GM23248 (cell line): ENCODE data around the gene ATP6V0E2. TPM values are rescaled to one million over a fixed set of nuclear protein-coding genes. Genes with fewer than 3 reads are reported as not detected.

Experiments
- DNase-seq: peaks from one replicate; pipeline ENCODE4 v3.0.0-alpha.2; 2015
- H2AFZ ChIP-seq: fragments of 200-600 bp; sonication (generic); 2 replicates; pipeline ENCODE4 v1.6.1; 2016; ENCODE audit warnings: antibody characterized with exemption
- H3F3A ChIP-seq: fragments of 200-600 bp; sonication (generic); 2 replicates; pipeline ENCODE4 v1.6.1; 2016; ENCODE audit warnings: mild to moderate bottlenecking, antibody characterized with exemption, mixed run types; ENCODE audit not compliant: insufficient read depth
- H3K27ac ChIP-seq: fragments of 200-600 bp; sonication (generic); 2 replicates; pipeline ENCODE4 v1.5.1; 2016; ENCODE audit warnings: mild to moderate bottlenecking
- H3K27me3 ChIP-seq: fragments of 200-600 bp; sonication (generic); replicated peaks from 2 replicates; pipeline ENCODE4 v1.6.1; 2016; ENCODE audit warnings: mild to moderate bottlenecking; ENCODE audit not compliant: insufficient read depth
- H3K36me3 ChIP-seq: fragments of 200-600 bp; sonication (generic); 2 replicates; pipeline ENCODE4 v1.6.1; 2016; ENCODE audit warnings: low read depth, mild to moderate bottlenecking
- H3K4me1 ChIP-seq: fragments of 200-600 bp; sonication (generic); 2 replicates; pipeline ENCODE4 v1.6.1; 2016; ENCODE audit warnings: mild to moderate bottlenecking; ENCODE audit not compliant: insufficient read depth
- H3K4me2 ChIP-seq: fragments of 200-600 bp; sonication (generic); one replicate; pipeline ENCODE4 v1.6.1; 2016; ENCODE audit warnings: mild to moderate bottlenecking; ENCODE audit not compliant: unreplicated experiment
- H3K4me3 ChIP-seq: fragments of 200-600 bp; sonication (generic); 2 replicates; pipeline ENCODE4 v1.5.1; 2016; ENCODE audit warnings: mild to moderate bottlenecking
- H3K79me2 ChIP-seq: fragments of 200-600 bp; sonication (generic); 2 replicates; pipeline ENCODE4 v1.6.1; 2016; ENCODE audit warnings: mild to moderate bottlenecking; ENCODE audit not compliant: insufficient read depth
- H3K9ac ChIP-seq: fragments of 200-600 bp; sonication (generic); 2 replicates; pipeline ENCODE4 v1.6.1; 2016; ENCODE audit warnings: mild to moderate bottlenecking
- H3K9me2 ChIP-seq: fragments of 200-600 bp; sonication (generic); 2 replicates; pipeline ENCODE4 v1.6.1; 2016; ENCODE audit warnings: mixed run types, mild to moderate bottlenecking, moderate library complexity; ENCODE audit not compliant: insufficient read depth
- H3K9me3 ChIP-seq: fragments of 200-600 bp; sonication (generic); one replicate; pipeline ENCODE4 v1.6.1; 2017; ENCODE audit warnings: low read depth
- H4K20me1 ChIP-seq: fragments of 200-600 bp; sonication (generic); 2 replicates; pipeline ENCODE4 v1.6.0; 2016; ENCODE audit not compliant: insufficient read depth
- EZH2 ChIP-seq: fragments of 200-600 bp; sonication (generic); IDR thresholded peaks from 2 replicates; pipeline ENCODE4 v1.6.1; 2018; ENCODE audit warnings: antibody characterized with exemption, mild to moderate bottlenecking; ENCODE audit not compliant: insufficient read depth, poor library complexity, severe bottlenecking
- EZH2phosphoT487 ChIP-seq: fragments of 200-600 bp; sonication (generic); IDR thresholded peaks from 2 replicates; pipeline ENCODE4 v1.6.1; 2018; ENCODE audit warnings: antibody characterized with exemption, moderate library complexity, mild to moderate bottlenecking, low read depth; ENCODE audit not compliant: insufficient read depth
- WGBS, 2 experiments: methylation state at CpG; one replicate each; pipeline ENCODE4 v1.1.6; 2015 to 2017; ENCODE audit warnings: low lambda C conversion rate in 2 of 2, low coverage in 1 of 2; ENCODE audit errors: missing lambda C conversion rate in 2 of 2; 5-methylcytosine and 5-hydroxymethylcytosine counted together
- in situ Hi-C: fragments of 300-500 bp; cut with MboI; formaldehyde crosslinking; loops from 2 replicates; pipeline ENCODE4 v1.15.0; 2020
- polyA plus RNA-seq: library from polyadenylated mRNA; unstranded; fragments of >200 nt; fragmentation: Nextera tagmentation; extraction: Ambion mirVana; gene quantifications from 2 replicates; pipeline ENCODE4 v1.2.1, GENCODE V29; 2016
- total RNA-seq: library from RNA; depleted of rRNA; stranded (reverse); fragments of >200 nt; shearing (Covaris generic); gene quantifications from 2 replicates; pipeline ENCODE4 v1.2.3, GENCODE V29; 2014

ATP6V0E2 gene
- total and polyA plus RNA-seq, 2 experiments from 2014 or later, result 6.9 to 7.7 TPM

DNA sequence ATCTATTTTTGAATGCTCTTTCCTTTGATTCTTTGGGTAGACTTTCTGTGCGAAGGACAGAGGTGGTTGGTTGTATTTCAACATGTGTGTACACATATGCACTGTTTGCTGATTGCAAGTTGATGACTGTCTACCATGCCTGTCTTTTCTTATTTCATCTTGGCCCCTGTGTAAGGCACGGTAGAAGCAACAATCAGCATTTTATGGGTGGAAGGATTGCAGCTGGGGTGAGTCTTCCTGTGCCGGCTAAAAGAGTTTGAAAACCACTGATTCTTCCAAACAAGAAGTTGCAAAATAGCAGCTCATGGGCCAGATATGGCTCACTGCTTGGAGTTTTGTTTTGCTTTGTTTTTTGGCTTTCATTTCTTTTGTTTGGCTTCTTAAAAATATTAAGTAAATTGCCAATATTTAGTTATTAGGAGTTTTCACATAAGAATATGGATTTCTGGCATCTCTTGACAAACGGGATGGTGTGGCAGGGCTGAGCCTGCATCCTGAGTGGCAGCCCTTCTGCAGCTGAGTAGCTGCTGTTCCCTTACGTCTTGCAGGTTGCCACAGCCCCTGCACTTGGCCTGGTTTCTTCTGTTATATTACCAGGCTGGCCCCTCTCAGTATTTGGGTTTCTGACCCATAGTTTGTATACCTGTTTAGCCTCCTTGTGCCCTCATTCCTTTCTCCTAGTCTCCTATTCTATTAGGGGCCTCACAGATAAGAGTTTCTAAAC is 28.4 kb upstream of the ATP6V0E2 start:
- WGBS, 2 experiments, result 65 to 66% methylated on average over 5 of the region's 5 CpGs
- DNase-seq, result no peak
- TF ChIP-seq EZH2 (no peak), EZH2phosphoT487 (no peak)
- Histone ChIP-seq H3F3A (no peaks in the 10 kb centered on the region), H3K9ac (no peak overlapping the region), H3K9me3 (no peaks in the 10 kb centered on the region), H3K9me2 (no peaks in the 10 kb centered on the region), H3K4me3 (no peak overlapping the region), H2AFZ (no peak overlapping the region), H3K4me2 (no peak overlapping the region), H3K79me2 (peaks cover 4% of the 10 kb centered on the region; the same call in 1 of the 2 replicates), H4K20me1 (no peaks in the 10 kb centered on the region), H3K4me1 (no peaks in the 10 kb centered on the region), H3K27me3 (no peaks in the 10 kb centered on the region), H3K36me3 (peaks cover 8% of the 10 kb centered on the region; the same call in 1 of the 2 replicates), H3K27ac (no peak overlapping the region)
- in situ Hi-C loops, result no loop called here

DNA sequence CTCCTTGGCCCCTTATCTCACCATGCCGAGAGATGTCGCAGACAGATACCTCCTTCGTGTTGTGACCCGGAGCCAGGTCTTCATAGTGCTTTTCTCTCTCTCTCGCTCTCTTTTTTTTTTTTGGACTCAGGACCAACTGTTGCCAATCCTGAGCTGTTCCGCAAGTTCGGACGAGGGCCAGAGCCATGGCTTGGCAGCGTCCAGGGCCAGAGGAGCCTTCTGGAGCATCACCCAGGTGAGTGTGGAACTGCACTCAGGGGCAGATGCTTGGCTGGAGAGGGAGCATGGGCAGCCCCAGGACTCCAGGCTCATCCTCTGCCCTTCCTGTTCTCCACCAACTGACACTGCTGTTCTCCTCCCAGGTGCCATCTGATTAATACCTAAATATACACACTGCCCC is 27.7 kb upstream of the ATP6V0E2 start:
- H3K27ac ChIP-seq, result no peak overlapping the region
- H3K4me2 ChIP-seq, result no peak overlapping the region
- TF ChIP-seq EZH2, result no peak
- H3K9me2 ChIP-seq, result no peaks in the 10 kb centered on the region
- no peaks in the 10 kb centered on the region for H3F3A ChIP-seq
- H3K9ac ChIP-seq, result no peak overlapping the region
- DNase-seq, result no peak
- 89 to 90% methylated on average over 9 of the region's 9 CpGs for WGBS, 2 experiments
- no peaks in the 10 kb centered on the region for H3K9me3 ChIP-seq
- in situ Hi-C loops, result no loop called here
- no peaks in the 10 kb centered on the region for H3K27me3 ChIP-seq
- no peaks in the 10 kb centered on the region for H3K4me1 ChIP-seq
- H3K79me2 ChIP-seq, result 0 out of 2 replicates have a peak, but pooled peaks cover 4% of the 10 kb centered on the region
- peaks cover 8% of the 10 kb centered on the region; the same call in 1 of the 2 replicates for H3K36me3 ChIP-seq
- no peaks in the 10 kb centered on the region for H4K20me1 ChIP-seq
- H3K4me3 ChIP-seq, result no peak overlapping the region
- H2AFZ ChIP-seq, result no peak overlapping the region

DNA sequence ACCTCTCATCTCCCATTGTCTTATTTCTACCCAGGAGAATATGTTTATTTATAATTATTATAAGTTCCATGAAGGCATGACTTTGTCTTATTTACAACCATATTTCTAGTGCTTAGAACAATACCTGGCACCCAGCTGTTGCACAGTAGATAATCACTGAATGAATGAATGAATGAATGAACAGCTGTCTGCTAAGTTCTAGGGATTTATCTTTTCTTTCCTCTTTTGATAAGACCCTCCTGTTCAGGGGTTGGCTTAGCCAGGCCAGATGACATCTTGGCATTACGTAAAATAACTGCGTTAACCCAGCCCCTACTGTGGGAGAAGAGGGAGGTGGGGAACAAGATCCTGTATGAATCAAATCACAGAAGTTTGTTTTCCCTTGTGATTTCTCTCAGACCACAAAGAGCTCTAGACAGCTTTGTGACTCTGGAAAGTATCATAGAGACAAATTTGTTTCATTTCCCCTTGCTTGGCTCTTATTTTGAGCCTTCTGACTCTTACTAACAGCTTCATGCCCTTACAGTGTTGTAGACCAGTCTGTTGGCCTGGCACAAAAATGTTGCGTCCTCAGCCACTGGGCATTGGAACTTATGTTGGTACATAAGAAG is 27.2 kb upstream of the ATP6V0E2 start:
- Histone ChIP-seq H3K27ac (no peak overlapping the region), H4K20me1 (no peaks in the 10 kb centered on the region), H3K4me1 (no peaks in the 10 kb centered on the region), H3K9me3 (no peaks in the 10 kb centered on the region), H3K27me3 (no peaks in the 10 kb centered on the region), H3K9me2 (no peaks in the 10 kb centered on the region), H3K36me3 (peaks cover 8% of the 10 kb centered on the region; the same call in 1 of the 2 replicates), H3F3A (no peaks in the 10 kb centered on the region), H3K4me2 (no peak overlapping the region), H2AFZ (no peak overlapping the region), H3K4me3 (no peak overlapping the region), H3K79me2 (0 out of 2 replicates have a peak, but pooled peaks cover under 1% of the 10 kb centered on the region), H3K9ac (no peak overlapping the region)
- in situ Hi-C loops, result no loop called here
- 99 to 100% methylated on average over 3 of the region's 3 CpGs for WGBS, 2 experiments
- no peak for DNase-seq
- TF ChIP-seq EZH2 (no peak), EZH2phosphoT487 (no peak)

DNA sequence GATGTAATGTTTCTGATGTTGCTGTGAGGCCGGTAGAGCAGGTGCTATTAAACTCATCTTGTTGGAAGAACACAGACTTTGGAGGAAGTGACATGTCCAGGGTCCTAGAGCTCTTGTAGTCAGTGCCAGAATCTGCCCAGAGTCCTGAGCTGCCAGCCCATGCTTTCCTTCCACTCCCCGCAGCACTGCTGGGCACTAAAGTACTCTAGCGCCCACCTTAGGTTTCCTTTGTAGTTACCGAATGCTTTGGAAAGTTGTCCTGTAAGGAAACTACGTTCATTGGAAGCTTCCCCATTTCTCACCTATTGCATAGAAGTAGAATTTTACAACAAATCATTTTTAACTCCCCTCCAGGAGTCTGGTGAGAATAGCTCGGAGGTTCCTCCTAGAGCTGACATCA is 24.6 kb upstream of the ATP6V0E2 start:
- no peak overlapping the region for H3K4me2 ChIP-seq
- H3K27ac ChIP-seq, result no peak overlapping the region
- in situ Hi-C loops, result no loop called here
- no peak for DNase-seq
- H3K9ac ChIP-seq, result no peak overlapping the region
- no peaks in the 10 kb centered on the region for H4K20me1 ChIP-seq
- no peaks in the 10 kb centered on the region for H3K9me3 ChIP-seq
- no peaks in the 10 kb centered on the region for H3K9me2 ChIP-seq
- no peak overlapping the region for H2AFZ ChIP-seq
- H3K4me1 ChIP-seq, result 0 out of 2 replicates have a peak, but pooled peaks cover under 1% of the 10 kb centered on the region
- H3K27me3 ChIP-seq, result no peaks in the 10 kb centered on the region
- WGBS, 2 experiments, result 80 to 85% methylated on average over 6 of the region's 6 CpGs
- H3K36me3 ChIP-seq, result peaks cover 8% of the 10 kb centered on the region; the same call in 1 of the 2 replicates
- 0 out of 2 replicates have a peak, but pooled peaks cover 3% of the 10 kb centered on the region for H3F3A ChIP-seq
- H3K79me2 ChIP-seq, result no peaks in the 10 kb centered on the region
- H3K4me3 ChIP-seq, result no peak overlapping the region
- TF ChIP-seq EZH2phosphoT487 (no peak), EZH2 (no peak)
